Amniotic stem cell (primary cell): ENCODE data around the gene PRSS57.

Experiments used
- DNase-seq: peaks from one replicate; lab custom pipeline; 2025; lab: John Stamatoyannopoulos, UW

Gene PRSS57

GRCh38 chr19:652467-653389, 42.5 kb downstream of the PRSS57 start:
- DNase-seq: no peak

- DNase-seq: no peak
Observed at GRCh38 chr19:651991-652390, 43.3 kb downstream of the PRSS57 start.

GRCh38 chr19:651114-651818, 44.0 kb downstream of the PRSS57 start:
- DNase-seq: no peak

GRCh38 chr19:650121-650520, 45.1 kb downstream of the PRSS57 start:
- no peak for DNase-seq

- no peak for DNase-seq
Observed at GRCh38 chr19:648904-649801, 46.1 kb downstream of the PRSS57 start.

- DNase-seq: no peak
Observed at GRCh38 chr19:648305-648704, 46.9 kb downstream of the PRSS57 start.

GRCh38 chr19:647566-648284, 47.5 kb downstream of the PRSS57 start:
- DNase-seq: no peak

GRCh38 chr19:646779-647565, 48.3 kb downstream of the PRSS57 start:
- DNase-seq: no peak

GRCh38 chr19:645912-646778, 49.1 kb downstream of the PRSS57 start:
- DNase-seq: no peak

GRCh38 chr19:644789-645188, 50.5 kb downstream of the PRSS57 start:
- no peak for DNase-seq

- no peak for DNase-seq
Observed at GRCh38 chr19:644363-644762, 50.9 kb downstream of the PRSS57 start.

GRCh38 chr19:643736-644135, 51.5 kb downstream of the PRSS57 start:
- DNase-seq: no peak

- no peak for DNase-seq
Observed at GRCh38 chr19:642767-643727, 52.2 kb downstream of the PRSS57 start.

- DNase-seq: no peak
Observed at GRCh38 chr19:641702-642101, 53.5 kb downstream of the PRSS57 start.

- no peak for DNase-seq
Observed at GRCh38 chr19:640606-641189, 54.6 kb downstream of the PRSS57 start.

GRCh38 chr19:640161-640558, 55.1 kb downstream of the PRSS57 start:
- no peak for DNase-seq

- DNase-seq: peak; percentile 65
Observed at GRCh38 chr19:639253-640160, 55.7 kb downstream of the PRSS57 start, which contains the start of gene FGF22. Gene FGF22, plus strand, starts transcription at chr19:639879. Its CDS starts 47 bp downstream, at chr19:639926.
